Endothelial cell of umbilical vein (primary cell): ENCODE data around the gene CHRM4. TPM values are rescaled to one million over a fixed set of nuclear protein-coding genes. Genes with fewer than 3 reads are reported as not detected.

ENCODE experiments used
- BruUV-seq: library from RNA; stranded (reverse); fragments of 400-500 nt; replicated peaks from 2 replicates; lab custom pipeline; 2021; lab: Mats Ljungman, UMichigan
- CTCF ChIA-PET: fragments of 300-600, 350-600 bp; sonication (Branson Sonifier 250); formaldehyde crosslinking; loops from one replicate; lab custom pipeline; 2021; ENCODE audit warnings: antibody characterized with exemption, inconsistent platforms; lab: Charles Lee
- POLR2A ChIA-PET: fragments of 300-600, 350-600 bp; sonication (Branson Sonifier 250); formaldehyde crosslinking; loops from one replicate; lab custom pipeline; 2021; ENCODE audit warnings: antibody characterized with exemption, inconsistent platforms; lab: Charles Lee
- DNase-seq: peaks from one replicate; pipeline ENCODE4 v3.0.0-alpha.2; 2011; ENCODE audit warnings: low read depth, low spot score
- FAIRE-seq: peaks from 2 replicates; lab custom pipeline; 2011; peaks lifted over from hg19 to GRCh38; lab: Jason Lieb, UNC
- H2AFZ ChIP-seq: 2 replicates; pipeline ENCODE4 v1.6.0; 2012; ENCODE audit warnings: low read depth, low read length, control low read depth, inconsistent platforms
- H3K27ac ChIP-seq: 2 replicates; pipeline ENCODE4 v1.5.1; 2011; ENCODE audit warnings: low read depth, mild to moderate bottlenecking, control low read depth, low read length, moderate library complexity; ENCODE audit not compliant: insufficient read depth
- H3K27me3 ChIP-seq, 2 experiments: 2 replicates each; pipeline versions ENCODE4 v1.6.0 to v1.6.1; 2011; ENCODE audit warnings: low read length in 2 of 2, mixed read lengths in 1 of 2; ENCODE audit not compliant: control insufficient read depth in 2 of 2, insufficient read depth in 2 of 2
- H3K36me3 ChIP-seq, 2 experiments: 2 replicates in 1 of 2; 3 replicates in 1 of 2; pipeline ENCODE4 v1.5.1; 2011; ENCODE audit warnings: low read length in 2 of 2, mild to moderate bottlenecking in 1 of 2, moderate library complexity in 1 of 2; ENCODE audit not compliant: control insufficient read depth in 2 of 2, insufficient read depth in 2 of 2; ENCODE audit errors: extremely low read depth in 1 of 2
- H3K4me1 ChIP-seq: 3 replicates; pipeline ENCODE4 v1.5.1; 2011; ENCODE audit warnings: mild to moderate bottlenecking, low read length; ENCODE audit not compliant: control insufficient read depth, insufficient read depth; ENCODE audit errors: extremely low read depth
- H3K4me2 ChIP-seq: 2 replicates; pipeline ENCODE4 v1.6.1; 2011; ENCODE audit warnings: low read length, control low read depth, mixed read lengths; ENCODE audit not compliant: insufficient read depth
- H3K4me3 ChIP-seq, 3 experiments: fragments of 200-600 bp in 1 of 3; sonication (generic), shearing (Covaris generic) in 1 of 3; replicated peaks in 1 of 3; 2 replicates each; pipeline ENCODE4 v1.5.1; 2011 to 2016; ENCODE audit warnings: control low read depth in 3 of 3, low read length in 3 of 3, mild to moderate bottlenecking in 2 of 3, inconsistent platforms in 1 of 3, low read depth in 1 of 3, moderate library complexity in 1 of 3; ENCODE audit not compliant: insufficient read depth in 1 of 3
- H3K79me2 ChIP-seq: 2 replicates; pipeline ENCODE4 v1.6.0; 2012; ENCODE audit warnings: low read length, inconsistent platforms; ENCODE audit not compliant: control insufficient read depth, insufficient read depth
- H3K9ac ChIP-seq: replicated peaks from 2 replicates; pipeline ENCODE3; 2011; ENCODE audit warnings: low read length, control low read depth; ENCODE audit not compliant: insufficient read depth; ENCODE audit errors: extremely low read depth
- H3K9me1 ChIP-seq: replicated peaks from 3 replicates; pipeline ENCODE4 v1.6.0; 2011; ENCODE audit warnings: mild to moderate bottlenecking, low read length; ENCODE audit not compliant: control insufficient read depth, insufficient read depth; ENCODE audit errors: extremely low read depth
- H3K9me3 ChIP-seq: replicated peaks from 2 replicates; pipeline ENCODE4 v1.5.1; 2012; ENCODE audit warnings: low read length, inconsistent platforms; ENCODE audit not compliant: control insufficient read depth, insufficient read depth
- H4K20me1 ChIP-seq: replicated peaks from 2 replicates; pipeline ENCODE3; 2011; ENCODE audit warnings: mild to moderate bottlenecking, low read length; ENCODE audit not compliant: control insufficient read depth, insufficient read depth; ENCODE audit errors: extremely low read depth
- CTCF ChIP-seq, 2 donors: IDR thresholded peaks; 1 replicate in 1 of 2; 2 replicates in 1 of 2; pipeline ENCODE4 v1.5.1; 2011; ENCODE audit warnings: low read length in 2 of 2, mild to moderate bottlenecking in 2 of 2, moderate library complexity in 2 of 2, control low read depth in 1 of 2, inconsistent platforms in 1 of 2, low read depth in 1 of 2; ENCODE audit not compliant: insufficient read depth in 1 of 2; ENCODE audit errors: extremely low read depth in 1 of 2
- EZH2 ChIP-seq: IDR thresholded peaks from 2 replicates; pipeline ENCODE4 v1.6.1; 2012; ENCODE audit warnings: borderline replicate concordance, low read depth, mild to moderate bottlenecking, moderate library complexity, low read length, inconsistent platforms; ENCODE audit not compliant: severe bottlenecking
- FOS ChIP-seq: IDR thresholded peaks from 2 replicates; pipeline ENCODE4 v1.6.1; 2011; ENCODE audit warnings: mild to moderate bottlenecking, low read length, moderate library complexity, borderline replicate concordance; ENCODE audit not compliant: insufficient read depth
- GATA2 ChIP-seq: IDR thresholded peaks from 2 replicates; pipeline ENCODE4 v1.7.0; 2011; ENCODE audit warnings: low read depth, mild to moderate bottlenecking, moderate library complexity, mixed read lengths, low read length; ENCODE audit not compliant: insufficient read length, insufficient read depth
- JUN ChIP-seq: IDR thresholded peaks from 2 replicates; pipeline ENCODE4 v1.6.1; 2011; ENCODE audit warnings: borderline replicate concordance, low read depth; ENCODE audit not compliant: insufficient read length, insufficient read depth
- MAX ChIP-seq: IDR thresholded peaks from 2 replicates; pipeline ENCODE4 v1.6.1; 2011; ENCODE audit not compliant: insufficient read depth, insufficient read length
- MYC ChIP-seq: IDR thresholded peaks from one replicate; pipeline ENCODE4 v1.6.1; 2011; ENCODE audit warnings: mild to moderate bottlenecking, low read depth, low read length
- POLR2A ChIP-seq: IDR thresholded peaks from 2 replicates; pipeline ENCODE4 v1.6.1; 2012; ENCODE audit warnings: low read depth, mild to moderate bottlenecking, control low read depth, low read length
- POLR2AphosphoS5 ChIP-seq: IDR thresholded peaks from 2 replicates; pipeline ENCODE4 v1.6.1; 2012; ENCODE audit warnings: low read depth, mild to moderate bottlenecking, control low read depth, low read length, moderate library complexity; ENCODE audit not compliant: insufficient read depth
- dilution Hi-C: fragments of 300-500 bp; cut with MboI; formaldehyde crosslinking; loops from one replicate; pipeline ENCODE4 v1.15.0; 2019; ENCODE audit warnings: low sequenced_read_pairs; ENCODE audit not compliant: extremely low pct_ligation_motif_present
- intact Hi-C: fragments of 100-400 bp; cut with micrococcal nuclease; formaldehyde crosslinking; loops from one replicate; pipeline ENCODE4 v1.10.0; 2022
- polyA plus RNA-seq, 4 experiments: library from polyadenylated mRNA; depleted of rRNA in 3 of 4; stranded (reverse) in 3 of 4; unstranded in 1 of 4; fragments of >200 nt; gene quantifications; 2 replicates each; pipeline versions ENCODE4 v1.2.1 to v1.2.3, GENCODE V29; 2011 to 2012; ENCODE audit warnings: missing spikeins in 1 of 4
- total RNA-seq: library from RNA; stranded (reverse); gene quantifications from 2 replicates; pipeline ENCODE4 v1.2.3, GENCODE V29; 2021

The CHRM4 gene
- total and polyA plus RNA-seq, 2 donors (not counting 3 experiments of a cell fraction or from before 2014, with no cell fraction given): 0.04 to 0.22 TPM

DNA sequence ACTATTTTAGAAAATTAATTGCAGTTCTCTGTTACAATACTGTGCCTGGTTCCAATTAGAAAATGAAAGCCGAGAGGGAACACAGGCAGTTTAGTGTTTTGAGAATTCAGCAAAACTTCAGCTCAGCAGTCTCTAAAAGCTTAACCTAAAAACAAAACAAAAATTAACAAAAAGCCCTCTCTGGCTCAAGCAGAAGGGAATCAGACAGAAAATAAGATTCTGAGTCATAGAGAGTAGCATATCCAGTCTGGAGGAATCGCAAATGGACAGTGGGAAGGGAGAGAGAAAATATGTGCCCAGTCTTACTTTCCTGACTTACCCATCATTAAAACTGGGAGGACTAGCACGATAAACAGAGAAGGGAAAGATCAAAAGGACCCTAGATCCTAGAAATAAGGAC, 38.1 kb upstream of the CHRM4 start:
- Histone ChIP-seq H3K36me3 (peaks cover 7 to 12% of the 10 kb centered on the region in 2 experiments), H3K79me2 (no peaks in the 10 kb centered on the region), H3K4me1 (no peaks in the 10 kb centered on the region), H4K20me1 (no peaks in the 10 kb centered on the region), H3K27ac (no peak overlapping the region), H3K9me3 (no peaks in the 10 kb centered on the region), H3K9ac (no peak overlapping the region), H3K4me2 (no peak overlapping the region), H2AFZ (no peak overlapping the region), H3K4me3 (no peak overlapping the region), H3K9me1 (no peaks in the 10 kb centered on the region), H3K27me3 (no peaks in the 10 kb centered on the region)
- no peak for TF ChIP-seq MAX
- TF ChIP-seq POLR2A: no peak
- TF ChIP-seq JUN: no peak
- no peak for TF ChIP-seq CTCF (IDR thresholded peaks at IDR 0.05; ENCODE audit: extremely low read depth in 1 of 2, insufficient read depth in 1 of 2, low read depth in 1 of 2, low read length in 2 of 2)
- no peak for TF ChIP-seq GATA2
- TF ChIP-seq EZH2: no peak
- no peak for TF ChIP-seq MYC
- no peak for TF ChIP-seq FOS
- no peak for TF ChIP-seq POLR2AphosphoS5
- ChIA-PET POLR2A (no interaction called here), CTCF (interaction anchor here (1.3 kb wide), 2 partner anchors 37 to 100 kb away, joined by 3 to 4 read pairs; no protein-coding TSS in a partner anchor)
- intact Hi-C loops: no loop called here
- dilution Hi-C loops: no loop called here
- no peak for DNase-seq
- BruUV-seq: no TSS peak
- FAIRE-seq: no peak
